Measurements from ENCODE around the gene TSC22D4. TPM values are rescaled to one million over a fixed set of nuclear protein-coding genes. Genes with fewer than 3 reads are reported as not detected.
"Not testable (repeated sequence)": the region's sequence is repeated elsewhere in the genome, so short reads cannot be mapped to it uniquely, and the experiment has no call there.

Gene TSC22D4
- total RNA-seq, 1 donor from 2014 or later: 18.1 TPM

DNA sequence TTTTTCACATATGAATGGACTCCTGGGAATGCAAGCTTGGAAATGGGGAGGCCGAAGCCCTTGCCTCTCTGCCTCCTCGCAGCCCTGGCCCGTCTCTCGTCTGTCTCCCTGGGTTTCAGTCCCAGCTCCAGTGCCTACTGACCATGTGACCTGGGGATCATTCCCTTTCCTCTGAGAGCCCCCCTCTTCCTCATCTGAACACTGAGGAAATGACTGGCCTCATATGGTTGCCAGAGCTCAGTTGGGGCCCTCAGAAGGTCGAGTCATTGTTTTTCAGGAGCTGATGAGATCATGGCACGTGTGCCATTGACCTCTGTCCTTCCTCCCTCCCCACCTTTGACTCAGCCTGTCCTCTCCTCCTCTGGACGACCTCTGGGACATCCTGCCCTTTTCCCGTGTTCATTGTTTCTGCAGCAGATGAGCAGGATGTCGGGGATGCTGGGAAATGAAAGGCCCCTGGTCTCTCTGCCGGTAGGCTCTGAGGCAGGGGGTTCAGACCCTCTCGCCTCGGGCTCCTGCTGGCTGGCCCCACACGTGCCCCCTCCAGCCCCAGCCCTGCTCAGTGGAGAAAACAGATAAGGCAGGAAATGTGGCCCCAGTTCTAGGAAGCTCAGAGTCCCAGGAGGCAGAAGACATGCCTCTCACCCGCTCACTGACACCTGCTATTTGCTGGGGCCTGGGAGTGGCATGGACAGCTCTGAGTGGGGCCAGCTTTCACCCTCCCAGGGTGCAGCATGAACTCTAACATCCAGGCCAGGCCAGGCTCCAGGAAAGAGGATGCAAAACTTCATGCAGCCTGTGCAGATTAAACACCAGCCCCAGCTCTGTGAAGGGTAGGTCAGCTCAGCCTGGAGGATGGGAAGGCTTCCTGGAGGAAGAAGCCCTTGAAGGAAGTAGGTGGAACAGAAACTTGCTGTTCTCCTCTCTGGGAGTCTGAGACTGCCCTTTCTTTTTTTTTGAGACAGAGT lies 34.4 kb downstream of the TSC22D4 start:
- no peak for DNase-seq (ENCODE audit: low spot score)

DNA sequence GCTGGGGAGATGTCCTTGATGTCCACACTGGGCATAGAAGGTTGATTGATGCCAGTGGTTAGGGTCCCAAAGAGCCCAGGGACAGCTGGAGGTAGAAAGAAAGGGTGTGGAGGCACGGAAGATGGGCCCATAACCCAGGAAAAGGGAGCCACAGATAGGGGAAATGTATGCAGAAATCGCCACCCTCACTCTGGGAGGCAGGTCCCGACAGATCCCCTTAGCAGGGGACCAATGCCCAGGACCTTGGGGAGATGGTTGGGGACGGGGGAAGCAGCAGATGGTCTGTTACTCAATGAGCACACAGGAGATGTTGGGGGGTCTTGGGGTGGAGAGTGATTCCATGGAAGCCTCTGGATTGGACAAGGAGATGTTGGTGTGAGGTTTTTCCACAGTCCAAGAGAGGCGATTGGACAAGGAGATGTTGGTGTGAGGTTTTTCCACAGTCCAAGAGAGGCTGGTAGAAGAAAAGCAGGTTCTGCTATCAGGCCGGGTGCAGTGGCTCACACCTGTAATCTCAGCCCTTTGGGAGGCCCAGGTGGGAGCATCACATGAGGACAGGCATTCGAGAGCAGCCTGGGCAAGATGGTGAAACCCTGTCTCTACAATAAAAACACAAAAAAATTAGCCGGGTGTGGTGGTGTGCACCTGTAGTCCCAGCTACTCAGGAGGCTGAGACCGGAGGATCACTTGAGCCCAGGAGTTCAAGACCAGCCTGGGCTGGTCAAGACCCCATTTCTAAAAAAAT lies 35.7 kb downstream of the TSC22D4 start:
- no peak for DNase-seq (ENCODE audit: low spot score)

DNA sequence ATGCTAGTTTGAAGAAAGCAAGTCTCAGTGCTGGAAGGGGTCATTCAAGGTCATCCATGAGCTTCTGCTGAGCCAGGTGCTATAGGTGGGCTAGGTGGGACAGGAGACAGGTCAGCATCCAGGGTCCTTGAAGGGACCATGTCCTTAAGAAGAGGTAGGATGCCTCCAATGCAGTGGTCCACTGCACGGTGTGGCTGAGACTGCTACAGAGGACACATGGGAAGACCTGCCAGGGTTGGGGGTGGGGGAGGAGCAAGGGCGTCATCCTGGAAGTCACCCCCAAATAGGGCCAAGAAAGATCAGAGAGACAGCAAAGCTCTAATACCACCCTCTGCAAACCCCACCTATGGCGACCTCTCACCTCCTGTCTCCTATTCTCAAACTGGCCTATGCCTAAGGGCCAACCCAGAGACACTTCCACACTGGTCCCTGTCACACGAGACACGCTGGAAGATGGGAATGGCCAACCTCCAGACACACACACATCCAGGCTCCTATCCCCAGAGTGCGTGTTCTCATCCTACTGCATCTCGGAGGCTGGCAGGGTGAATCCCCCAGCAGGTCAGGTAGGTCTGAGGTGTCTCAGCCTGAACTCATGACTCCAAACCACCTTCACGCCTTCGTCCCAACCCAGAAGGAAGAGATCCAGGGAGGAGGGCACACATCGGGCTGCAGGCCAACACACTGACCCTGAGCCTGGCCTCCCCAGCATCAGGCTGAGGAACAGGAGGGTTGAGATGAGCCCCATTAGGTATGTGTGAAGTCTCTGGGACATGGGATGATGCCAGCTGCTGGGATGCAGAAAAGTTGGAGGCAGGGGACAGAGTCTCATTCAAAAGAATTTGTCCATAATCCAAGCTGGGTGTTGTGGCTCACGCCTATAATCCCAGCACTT lies 37.1 kb downstream of the TSC22D4 start:
- no peak for DNase-seq (ENCODE audit: low spot score)

DNA sequence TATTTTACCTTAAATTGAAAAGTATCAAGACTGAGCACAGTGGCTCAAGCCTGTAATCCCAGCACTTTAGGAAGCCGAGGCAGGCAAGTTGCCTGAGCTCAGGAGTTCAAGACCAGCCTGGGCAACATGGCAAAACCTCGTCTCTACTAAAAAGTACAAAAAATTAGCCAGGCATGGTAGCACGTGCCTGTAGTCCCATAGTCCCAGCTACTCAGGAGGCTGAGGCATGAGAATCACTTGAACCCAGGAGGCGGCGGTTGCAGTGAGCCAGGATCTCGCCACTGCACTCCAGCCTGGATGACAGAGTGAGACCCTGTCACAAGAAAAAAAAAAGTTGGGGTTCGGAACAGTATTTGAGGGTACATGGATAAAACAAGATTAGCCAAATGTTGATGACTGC lies 39.8 kb downstream of the TSC22D4 start:
- not testable (repeated sequence) for DNase-seq (ENCODE audit: low spot score)

DNA sequence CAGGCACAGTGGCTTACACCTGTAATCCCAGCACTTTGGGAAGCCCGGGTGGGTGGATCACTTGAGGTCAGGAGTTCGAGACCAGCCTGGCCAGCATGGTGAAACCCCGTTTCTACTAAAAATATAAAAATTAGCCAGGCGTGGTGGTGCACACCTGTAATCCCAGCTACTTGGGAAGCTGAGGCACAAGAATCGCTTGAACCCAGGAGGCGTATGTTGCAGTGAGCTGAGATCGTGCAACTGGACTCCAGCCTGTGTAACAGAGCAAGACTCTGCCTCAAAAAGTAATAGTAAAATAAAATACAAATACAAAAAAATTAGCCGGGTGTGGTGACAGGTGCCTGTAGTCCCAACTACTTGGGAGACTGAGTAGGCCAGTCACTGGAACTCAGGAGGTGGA lies 40.3 kb downstream of the TSC22D4 start:
- DNase-seq (ENCODE audit: low spot score): not testable (repeated sequence)

DNA sequence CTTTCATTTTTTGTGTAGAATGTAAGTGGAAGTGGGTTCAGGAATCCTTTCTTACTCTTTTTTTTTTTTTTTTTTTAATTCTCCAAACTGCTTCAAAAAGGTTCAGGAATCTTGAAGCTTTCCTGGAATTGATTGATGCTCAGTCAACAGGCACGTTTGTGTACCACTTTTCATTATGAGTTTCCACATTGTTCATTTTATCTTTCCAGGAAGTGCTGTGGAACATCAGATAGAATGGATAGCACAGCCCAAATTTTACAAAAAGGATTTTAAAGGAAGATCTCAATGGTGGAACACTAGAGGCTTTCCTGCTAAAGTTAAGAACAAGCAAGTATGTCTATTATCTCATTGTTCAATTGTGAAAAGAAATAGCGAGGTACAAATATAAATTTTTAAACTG lies 40.8 kb downstream of the TSC22D4 start:
- DNase-seq (ENCODE audit: low spot score): no peak

DNA sequence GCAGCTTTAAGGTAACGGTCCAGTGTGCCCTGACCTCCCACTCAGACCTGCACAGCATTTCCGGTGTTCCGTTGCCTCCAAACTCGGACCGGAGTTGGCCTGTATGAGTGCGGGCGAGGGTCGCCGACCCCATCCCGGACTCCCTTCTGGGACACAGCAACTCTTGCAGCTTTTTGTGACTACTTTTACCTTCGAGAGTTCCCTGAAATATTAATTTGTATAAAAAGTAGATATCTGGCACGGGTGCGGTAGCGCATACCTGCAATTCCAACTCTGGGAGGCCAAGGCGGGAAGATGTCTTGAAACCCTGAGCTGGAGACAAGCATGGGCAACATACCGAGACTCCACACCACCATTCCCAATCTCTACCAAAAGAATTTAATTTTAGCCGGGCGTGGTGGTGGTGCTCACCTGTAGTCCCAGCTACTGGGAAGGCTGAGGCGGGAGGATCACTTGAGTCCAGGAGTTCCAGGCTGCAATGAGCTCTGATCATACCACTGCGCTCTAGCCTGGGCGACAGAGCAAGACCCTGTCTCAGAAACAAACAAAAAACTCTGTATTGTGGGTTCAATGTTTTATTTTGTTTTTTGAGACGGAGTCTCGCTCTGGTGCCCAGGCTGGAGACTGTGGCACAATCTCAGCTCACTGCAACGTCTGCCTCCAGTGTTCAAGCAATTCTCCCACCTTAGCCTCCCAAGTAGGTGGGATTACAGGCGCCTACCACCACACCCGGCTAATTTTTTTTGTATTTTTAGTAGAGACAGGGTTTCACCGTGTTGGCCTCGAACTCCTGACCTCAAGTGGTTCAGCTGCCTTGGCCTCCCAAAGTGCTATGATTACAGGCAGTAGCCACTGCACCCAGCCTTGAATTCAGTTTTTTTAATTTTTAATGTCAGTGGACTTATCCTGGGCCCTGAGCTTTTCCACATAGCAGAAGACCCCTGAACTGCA lies 41.6 kb downstream of the TSC22D4 start:
- no peak for DNase-seq (ENCODE audit: low spot score)

DNA sequence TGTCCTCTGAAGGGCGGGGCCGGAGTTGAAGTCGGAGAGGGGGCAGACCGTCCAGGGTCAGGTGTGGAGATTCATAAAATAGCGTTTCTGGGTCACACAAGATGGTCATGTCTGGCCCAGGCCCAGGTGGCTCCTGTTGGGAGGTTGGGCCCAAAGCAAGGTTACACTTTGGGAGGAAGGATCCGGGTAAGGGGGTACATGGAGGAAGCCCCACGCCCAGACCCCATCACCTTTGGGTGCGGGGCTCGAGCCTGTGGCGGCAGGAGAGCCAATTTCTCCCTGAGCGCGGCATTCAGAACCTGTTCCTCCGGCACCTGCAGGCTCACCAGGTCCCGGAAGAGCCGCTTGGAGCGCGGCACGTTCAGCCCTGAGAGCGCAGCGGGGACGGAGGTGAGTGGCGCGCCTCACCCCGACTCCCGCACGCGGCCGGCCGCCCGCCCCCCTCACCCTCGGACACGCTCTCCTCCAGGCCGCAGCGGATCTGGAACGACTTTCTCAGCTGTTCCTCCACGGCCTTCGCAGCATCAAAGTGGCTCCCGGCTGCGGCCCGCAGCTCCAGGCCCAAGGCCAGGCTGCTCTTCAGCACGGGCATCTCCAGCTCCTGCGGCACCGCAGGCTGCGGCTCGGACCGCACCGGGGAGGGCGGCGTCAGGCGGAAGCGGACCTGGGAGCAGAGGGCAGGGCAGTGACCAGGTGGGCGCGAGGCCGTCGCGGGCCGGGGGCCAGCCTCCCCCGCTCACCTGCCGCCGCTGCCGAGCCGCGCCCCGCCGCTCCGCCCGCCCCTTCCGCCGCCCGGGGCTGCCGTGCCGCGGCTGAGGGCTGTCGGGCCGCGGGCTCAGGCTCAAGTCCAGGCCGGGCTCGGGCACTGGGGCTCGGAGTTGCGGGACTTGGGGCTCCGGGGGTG lies 43.4 kb downstream of the TSC22D4 start:
- peak; percentile 39 for DNase-seq (ENCODE audit: low spot score)

DNA sequence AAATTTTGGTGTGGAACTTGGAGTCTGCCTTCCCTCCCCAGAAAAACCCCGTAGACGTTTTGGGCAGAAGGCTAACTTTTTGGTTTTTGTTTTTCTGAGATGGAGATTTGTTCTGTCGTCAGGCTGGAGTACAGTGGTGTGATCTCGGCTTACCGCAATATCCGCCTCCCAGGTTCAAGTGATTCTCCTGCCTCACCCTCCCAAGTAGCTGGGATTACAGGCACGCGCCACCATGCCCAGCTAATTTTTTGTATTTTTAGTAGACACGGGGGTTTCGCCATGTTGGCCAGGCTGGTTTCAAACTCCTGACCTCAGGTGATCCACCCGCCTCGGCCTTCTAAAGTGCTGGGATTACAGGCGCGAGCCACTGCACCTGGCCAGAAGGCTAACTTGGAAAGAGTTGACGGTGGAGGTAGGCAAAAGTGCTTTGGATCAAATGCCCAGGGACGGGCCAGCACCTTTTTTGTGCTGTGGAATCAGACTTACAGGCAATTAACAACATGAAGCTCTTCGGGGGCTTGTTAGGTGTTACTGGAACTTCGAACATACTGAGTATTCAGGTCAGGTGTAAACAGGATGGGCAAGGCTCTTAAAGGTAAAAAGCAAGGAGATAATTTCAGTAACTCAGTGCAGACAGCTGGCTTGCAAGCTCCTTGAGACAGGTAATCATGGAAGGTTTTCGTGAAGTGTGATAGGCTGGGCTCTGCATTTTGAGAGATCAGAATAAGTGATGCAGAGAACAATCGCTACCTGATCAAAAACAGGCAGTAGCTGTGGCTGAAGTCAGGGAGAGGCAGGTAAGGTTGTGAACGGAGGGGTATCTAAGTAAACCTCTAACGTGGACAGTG lies 44.5 kb downstream of the TSC22D4 start:
- DNase-seq (ENCODE audit: low spot score): no peak

DNA sequence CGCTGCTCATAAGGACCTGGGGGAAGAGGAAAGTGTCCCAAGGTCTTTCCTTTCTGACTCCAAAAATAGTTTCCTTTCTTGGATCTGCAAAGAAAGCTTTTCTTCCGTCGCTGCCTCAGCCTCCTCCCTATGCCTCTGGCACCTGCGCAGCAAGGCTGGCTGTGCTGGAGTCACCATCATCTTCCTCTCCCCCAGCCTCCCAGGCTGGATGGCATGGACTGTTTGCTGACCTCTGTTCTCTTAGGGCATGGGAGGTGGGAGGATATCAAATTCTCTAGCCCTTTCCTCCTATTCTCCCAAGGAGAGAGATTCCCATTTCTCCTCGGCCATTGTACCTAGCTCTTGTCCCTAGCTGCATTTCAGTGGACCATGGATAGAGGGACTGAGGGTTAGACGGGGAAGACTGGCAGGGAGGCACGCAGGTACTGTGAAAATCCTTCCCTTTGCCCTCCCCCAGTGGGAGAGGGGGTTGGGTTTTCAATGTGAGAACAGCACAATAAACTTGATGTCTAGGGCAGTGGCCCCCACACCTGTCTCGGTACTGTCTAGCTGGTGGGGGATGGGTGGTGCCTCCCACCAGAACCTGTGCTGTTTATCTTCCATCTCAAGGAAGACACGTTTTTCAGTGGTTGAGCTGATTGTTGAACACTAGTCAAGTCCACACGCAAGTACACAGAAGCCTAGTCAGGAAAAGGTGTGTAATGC lies 45.3 kb downstream of the TSC22D4 start:
- DNase-seq (ENCODE audit: low spot score): no peak

DNA sequence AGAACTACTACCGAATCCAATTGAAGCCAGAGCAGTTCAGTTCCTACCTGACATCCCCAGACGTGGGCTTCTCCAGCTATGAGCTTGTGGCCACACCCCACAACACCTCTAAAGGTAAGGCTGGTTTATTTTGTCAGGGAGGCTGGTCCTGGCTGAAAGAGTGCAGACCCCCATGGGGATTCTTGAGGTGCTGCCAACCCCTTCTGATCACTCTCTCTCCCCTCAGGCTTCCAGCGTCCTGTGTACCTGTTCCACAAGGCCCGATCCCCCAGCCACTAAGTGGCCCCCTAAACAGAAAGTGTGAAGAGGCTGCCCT lies 45.8 kb downstream of the TSC22D4 start:
- DNase-seq (ENCODE audit: low spot score): no peak

DNA sequence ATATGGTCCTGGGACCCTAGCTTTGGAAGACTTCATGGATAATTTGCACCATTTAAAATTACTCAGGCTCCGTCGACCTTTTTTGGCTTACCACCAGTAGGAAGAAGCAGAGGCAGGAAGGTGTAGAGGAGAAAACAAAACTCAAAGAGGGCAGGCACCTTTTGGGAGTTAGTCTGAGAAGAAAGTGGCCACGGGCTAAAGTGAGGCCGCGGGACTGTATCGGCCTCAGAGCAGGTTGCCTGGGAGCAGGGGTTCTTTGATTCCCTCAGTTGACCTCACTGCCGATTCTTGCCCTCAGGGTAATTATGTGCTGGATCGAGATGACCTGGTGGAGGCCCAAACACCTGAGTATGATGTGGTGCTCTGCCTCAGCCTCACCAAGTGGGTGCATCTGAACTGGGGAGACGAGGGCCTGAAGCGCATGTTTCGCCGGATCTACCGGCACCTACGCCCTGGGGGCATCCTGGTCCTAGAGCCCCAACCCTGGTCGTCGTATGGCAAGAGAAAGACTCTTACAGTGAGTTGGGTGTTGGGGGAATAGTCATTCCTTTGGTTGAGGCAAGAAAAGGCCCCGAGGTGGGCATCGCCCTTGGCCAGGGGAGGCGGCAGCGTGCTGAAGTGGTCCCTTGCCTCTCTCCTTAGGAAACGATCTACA lies 46.3 kb downstream of the TSC22D4 start:
- DNase-seq (ENCODE audit: low spot score): no peak

DNA sequence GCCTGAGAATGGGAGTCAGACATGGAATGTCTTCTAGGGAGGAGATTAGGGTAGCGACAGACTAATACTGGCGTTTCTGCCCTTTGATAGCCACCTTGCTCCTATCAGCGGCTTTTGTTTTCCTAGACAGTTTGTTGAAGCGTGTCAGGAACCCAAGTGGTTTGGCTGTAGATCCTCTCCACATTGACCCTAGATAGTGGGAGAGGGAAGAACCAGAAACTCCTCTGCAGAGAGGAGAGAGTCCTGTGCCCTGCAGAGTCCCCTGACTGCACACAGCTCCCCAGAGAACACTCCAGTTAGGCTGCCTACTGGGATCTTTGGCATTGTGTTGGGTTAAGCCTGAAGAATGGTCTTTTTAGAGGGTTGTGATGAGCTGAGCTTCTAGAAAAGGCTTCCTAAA lies 47.0 kb downstream of the TSC22D4 start:
- no peak for DNase-seq (ENCODE audit: low spot score)

DNA sequence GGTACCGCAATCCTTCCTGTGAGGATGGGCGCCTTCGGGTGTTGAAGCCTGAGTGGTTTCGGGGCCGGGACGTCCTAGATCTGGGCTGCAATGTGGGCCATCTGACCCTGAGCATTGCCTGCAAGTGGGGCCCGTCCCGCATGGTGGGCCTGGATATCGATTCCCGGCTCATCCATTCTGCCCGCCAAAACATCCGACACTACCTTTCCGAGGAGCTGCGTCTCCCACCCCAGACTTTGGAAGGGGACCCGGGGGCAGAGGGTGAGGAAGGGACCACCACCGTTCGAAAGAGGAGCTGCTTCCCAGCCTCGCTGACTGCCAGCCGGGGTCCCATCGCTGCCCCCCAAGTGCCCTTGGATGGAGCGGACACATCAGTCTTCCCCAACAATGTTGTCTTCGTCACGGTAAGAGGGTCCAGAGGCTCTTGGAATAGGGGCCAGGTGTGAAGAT lies 47.7 kb downstream of the TSC22D4 start:
- DNase-seq (ENCODE audit: low spot score): no peak

DNA sequence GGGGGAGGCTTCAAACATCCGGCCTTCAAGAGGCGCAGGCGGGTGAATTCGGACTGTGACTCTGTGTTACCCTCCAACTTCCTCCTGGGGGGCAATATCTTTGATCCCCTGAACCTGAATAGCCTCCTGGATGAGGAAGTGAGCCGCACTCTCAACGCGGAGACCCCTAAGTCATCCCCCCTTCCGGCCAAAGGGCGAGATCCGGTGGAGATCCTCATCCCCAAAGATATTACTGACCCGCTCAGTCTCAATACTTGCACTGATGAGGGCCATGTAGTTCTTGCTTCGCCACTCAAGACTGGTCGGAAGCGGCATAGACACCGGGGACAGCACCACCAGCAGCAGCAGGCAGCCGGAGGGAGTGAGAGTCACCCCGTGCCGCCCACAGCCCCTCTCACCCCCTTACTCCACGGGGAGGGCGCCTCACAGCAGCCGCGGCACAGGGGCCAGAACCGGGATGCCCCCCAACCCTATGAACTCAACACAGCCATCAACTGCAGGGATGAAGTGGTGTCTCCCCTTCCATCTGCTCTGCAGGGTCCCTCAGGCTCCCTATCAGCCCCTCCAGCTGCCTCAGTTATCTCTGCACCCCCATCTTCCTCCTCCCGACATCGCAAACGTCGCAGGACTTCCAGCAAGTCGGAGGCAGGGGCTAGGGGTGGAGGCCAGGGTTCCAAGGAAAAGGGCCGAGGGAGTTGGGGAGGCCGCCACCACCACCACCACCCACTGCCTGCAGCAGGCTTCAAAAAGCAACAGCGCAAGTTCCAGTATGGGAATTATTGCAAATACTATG lies 48.3 kb downstream of the TSC22D4 start:
- DNase-seq (ENCODE audit: low spot score): no peak

DNA sequence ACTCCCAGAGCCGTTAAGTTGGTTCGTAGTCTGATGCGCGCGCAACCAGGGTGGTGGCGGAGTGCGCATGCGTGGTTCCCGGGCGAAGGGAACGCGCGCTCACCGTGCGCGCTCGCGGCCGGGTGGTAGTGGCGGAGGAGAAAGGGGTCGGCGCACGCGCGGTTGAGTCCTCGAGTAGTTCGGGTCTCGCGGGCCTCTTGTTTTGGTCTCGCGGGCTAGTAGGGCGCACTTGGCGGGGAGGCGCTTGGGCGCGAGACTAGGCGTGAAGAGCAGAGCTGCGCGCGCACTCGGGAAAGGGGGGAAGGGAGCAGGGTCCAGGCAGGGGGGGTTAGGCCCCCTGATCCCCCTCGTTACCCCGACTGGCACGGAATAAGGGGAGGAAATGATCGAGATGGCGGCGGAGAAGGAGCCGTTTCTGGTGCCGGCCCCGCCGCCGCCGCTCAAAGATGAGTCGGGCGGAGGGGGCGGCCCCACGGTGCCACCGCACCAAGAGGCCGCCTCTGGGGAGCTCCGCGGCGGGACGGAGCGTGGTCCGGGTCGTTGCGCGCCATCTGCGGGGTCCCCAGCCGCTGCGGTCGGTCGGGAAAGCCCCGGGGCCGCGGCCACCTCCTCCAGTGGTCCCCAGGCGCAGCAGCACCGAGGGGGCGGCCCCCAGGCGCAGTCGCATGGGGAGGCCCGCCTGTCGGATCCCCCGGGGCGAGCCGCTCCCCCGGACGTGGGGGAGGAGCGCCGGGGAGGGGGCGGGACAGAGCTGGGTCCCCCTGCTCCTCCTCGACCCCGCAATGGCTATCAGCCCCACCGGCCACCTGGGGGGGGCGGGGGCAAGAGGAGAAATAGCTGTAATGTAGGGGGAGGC lies 49.1 kb downstream of the TSC22D4 start, which contains the start of gene MEPCE:
TSS of gene MEPCE (plus strand) at position 195 of the 856 bp plus-strand sequence. CDS start at position 383, 188 bp downstream.
- DNase-seq (ENCODE audit: low spot score): peak; percentile 99
